ENCODE measurements around the gene OMP.
A peak's percentile ranks its signal among the peaks of the same experiment; 100 is the strongest.

The OMP gene

DNA sequence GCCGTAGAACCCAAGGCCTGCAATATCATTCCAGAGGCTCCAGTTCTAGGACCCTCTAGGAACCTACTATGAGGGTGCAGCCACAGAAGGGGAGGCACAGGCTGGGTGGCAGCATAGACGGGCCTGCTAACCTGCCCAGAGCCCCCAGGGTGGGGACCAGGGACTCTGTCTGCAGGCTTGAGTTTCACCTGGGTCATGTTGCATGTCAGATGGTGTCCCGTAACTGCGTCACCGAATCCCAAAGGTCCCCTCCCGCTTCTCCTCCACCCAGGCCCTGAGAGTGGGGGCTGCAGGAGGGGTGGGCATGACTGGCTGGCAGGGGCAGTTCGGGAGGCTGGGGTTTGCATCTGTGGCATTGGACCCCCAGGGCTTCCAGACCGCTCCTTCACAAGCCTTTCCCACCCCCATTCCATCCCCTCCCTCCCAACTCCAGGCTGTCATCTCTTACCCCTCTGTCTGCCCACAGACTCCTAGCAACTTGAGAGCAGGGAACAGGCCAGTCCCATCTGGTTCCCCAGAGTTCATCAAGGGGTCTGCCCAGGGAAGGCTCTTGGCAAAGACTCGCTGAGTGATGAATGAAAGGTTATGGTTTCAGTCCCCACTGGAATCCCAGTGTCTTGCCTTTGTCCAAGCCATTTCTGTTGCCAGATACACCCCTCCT lies 41.7 kb downstream of the OMP start:
- no peak for DNase-seq

DNA sequence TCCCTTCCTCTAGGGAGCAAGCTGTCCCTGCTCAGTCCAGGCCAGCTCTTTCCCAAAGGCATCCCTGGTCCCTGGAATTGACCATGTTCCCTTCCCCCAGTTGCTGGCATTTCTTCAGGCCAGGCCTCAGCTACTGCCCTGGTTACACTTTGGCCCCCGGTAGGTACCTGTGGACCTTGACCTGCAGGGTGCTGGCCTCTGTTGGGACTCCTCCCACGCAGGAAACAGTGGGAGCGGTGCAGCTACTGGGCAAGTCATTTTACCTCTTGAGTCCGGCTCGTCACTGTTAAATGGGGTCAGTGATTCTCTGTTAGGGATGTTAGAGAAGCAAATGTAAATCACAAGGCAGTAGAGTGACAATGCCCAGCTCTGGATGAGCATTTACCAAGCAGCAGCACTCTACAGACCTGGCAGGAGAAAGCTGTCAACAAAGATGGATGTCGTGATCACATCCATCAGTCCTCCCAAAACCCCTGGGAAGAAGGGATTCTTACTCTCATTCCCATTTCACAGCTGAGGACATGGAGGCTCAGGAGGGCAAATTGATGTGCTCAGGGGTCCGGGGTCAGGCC lies 42.3 kb downstream of the OMP start:
- no peak for DNase-seq

DNA sequence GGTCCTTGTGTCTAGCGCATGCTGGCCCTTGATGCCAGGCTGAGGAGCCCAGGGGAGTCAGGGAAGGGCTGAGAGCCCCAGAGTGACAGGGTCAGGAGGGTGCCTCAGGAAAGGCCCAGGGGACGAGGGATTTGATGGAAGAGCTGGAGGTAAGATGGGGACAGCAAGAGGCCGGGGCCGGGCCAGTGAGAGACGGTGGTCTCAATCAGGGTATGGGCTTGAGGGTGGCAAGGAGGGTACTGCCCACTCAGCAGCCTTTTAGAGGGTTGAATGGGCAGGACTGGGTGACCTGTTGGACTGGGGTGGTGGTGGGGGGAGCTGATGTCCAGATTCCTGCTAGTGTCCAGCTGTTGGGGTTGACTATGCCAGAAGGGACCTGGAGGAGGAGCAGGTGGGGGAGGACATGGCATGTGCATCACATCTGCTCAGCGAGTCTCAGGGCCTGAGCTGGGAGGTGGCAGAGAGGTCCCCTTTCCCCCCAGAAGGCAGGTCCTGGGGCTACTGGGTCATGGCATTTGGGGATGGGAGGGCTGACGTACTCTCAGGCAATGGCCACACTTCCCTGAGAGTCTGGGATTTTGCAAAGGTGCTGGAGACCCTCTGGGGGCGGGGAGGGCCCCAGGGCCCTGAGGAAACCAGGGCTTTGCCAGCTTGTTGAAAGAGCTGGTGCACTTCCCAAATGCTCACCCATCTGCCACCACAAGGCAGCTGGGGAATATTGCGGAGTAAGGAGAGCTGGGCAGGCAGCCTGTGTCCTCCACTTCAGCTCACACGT lies 43.8 kb downstream of the OMP start:
- DNase-seq = no peak

DNA sequence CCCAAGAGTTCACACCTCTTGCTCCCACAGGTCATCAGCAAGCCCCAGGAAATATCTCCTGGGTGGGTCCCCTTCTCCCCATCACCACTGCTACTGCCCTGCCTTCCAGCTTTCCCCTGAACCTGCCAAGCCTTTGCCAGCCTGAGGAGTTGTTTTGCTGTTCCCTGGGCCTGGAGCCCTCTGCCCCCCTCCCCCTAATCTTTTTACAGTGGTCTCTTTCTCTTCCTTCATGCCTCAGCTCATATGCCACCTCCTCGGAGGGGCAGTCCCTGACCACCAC lies 44.3 kb downstream of the OMP start:
- no peak for DNase-seq

DNA sequence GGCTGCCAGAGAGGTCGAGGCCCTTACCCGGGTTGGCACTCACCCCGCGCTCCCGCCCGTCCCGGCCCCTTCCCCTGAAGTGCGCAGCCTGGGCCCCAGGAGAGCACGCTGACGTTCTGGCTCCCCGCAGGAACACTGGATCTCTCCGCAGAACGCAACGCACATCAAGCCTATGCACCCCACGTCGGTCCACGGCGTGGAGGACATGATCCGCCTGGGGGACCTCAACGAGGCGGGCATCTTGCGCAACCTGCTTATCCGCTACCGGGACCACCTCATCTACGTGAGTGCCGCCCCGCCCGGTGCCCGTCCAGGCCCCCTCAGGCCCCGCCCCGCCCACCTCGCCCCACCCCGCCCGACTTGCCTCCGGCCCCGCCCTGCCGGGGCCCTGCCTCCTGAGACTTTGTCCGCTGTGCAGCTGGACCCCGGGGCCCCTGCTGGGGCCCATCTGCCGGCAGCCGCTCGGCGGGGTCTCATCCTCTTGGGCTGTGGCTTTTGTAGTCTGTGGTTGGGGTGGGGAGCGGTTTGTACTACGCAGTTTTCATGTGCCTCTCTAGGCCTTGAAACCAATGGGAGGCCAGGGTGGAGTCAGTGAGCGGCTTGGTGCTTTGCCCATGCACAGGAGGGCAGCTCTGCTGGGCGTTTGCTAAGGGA lies 45.2 kb downstream of the OMP start:
- DNase-seq = peak; percentile 10

DNA sequence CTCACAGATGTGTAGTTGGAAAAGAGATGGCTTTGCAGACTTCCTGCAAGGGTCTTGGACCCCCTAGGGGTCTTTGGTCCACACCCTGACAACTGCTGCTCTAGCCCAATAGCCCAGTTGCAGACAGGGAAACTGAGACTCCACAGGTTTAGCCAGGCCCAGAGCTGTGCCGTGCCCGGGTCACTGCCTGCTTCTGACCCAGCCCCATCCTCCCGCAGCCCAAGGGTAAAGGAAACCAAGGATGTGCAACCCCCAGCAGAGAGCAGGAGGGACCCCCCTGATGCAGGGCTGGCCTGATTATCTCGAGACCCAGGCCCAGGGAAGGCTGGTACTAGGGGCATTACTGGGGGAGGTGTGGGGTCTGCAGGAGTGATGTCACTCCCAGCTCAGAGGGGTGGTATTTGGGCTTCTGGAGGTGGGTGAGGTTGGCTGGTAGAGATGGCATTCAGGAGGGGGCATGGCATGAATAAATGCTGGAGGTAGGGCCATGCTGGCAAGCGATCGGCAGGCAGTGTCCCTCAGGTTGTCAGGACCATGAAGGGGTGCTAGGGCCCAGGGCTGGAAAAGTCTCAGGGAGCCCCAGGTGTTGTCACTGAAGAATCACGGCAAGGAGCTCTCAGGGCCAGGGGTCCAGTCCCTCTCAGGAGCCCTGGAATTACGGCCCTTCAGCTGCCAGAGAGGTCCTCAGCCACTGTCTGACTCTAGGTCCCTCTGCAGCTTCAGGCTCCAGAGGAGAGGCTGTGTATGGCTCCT lies 46.5 kb downstream of the OMP start:
- DNase-seq = no peak

DNA sequence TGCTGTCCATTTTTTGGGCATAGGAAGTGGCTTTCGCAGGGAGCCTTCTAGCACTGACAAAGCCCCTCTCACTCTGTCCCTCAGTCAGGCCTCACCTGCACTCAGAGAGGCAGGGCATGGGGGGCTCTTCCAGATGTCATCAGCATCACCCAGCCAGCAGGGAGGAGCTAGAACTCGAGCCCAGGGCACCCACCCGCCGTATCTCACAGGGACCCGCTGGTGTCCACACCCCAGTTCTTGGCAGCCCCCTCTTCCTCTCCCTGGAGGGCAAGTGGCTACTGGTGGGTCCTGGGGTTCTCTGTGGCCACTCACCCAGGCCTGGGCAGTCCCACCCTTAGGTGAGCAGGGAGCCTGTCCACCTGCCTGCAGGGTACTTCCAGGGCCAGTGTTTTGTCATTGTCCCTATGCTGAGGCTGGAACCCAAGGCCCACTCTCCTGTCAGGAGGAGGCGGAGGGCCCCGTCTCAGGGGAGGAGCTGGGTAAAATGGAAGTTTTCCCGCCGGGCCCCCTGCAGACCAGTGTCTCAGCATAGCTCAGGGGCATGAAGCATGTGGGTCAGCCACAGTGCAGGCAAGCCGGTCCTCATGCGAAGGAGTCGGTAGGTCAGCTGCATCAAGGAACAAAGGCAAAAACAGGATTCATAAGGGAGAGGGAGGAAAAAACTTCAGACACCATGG lies 47.2 kb downstream of the OMP start:
- DNase-seq = no peak

DNA sequence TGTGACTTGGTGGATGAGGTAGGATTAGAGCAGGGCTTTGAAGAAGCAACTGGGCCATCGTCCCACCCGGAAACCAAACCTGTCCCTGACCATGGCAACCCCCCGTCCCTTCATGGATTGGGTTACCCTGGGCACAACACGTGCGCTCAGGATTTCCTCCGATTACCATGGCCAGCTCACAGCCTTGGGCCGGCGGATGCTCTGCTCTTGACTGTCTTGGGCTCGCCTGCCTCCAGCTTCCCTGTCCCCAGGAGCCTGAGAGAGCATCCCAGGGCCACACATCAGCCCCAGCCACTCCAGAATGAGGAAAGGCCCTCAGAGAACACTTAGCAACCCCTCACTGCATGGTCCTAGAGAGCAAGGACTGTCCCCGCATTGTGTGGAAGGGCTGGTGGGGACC lies 48.2 kb downstream of the OMP start:
- DNase-seq = no peak

DNA sequence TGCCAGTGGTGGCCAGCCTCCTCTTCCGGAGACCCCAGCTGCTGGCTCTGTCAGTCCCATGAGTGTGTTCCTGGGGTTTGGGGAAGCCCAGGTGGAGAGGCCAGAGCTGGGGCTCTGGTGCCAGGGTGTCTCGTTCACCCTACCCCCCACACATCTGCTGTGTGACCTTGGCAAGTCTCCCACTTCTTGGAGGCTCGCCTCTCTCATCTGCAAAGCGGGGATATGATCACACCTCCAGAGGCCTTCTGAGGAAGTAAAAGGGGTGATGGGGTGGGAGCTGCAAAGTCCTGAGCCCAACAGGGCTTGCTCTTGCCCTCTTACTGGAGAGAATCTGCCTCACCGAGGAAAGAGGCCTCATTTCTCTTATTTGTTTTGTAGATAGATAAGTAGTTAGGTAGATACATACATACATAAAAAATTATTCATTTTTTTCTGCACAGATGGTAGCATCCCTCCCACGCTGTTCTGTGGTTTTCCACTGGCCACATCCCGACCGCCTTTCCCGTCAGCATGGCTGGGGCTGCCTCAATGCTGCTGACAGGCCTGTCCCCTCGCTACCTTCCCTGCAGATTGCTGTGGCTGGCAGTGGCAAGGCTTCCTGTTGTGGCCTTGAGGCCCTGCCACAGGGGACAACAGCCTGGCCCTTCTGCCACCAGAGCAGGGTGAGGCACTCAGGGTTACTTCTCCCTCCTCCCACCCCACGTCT lies 49.3 kb downstream of the OMP start:
- peak; percentile 47 for DNase-seq

DNA sequence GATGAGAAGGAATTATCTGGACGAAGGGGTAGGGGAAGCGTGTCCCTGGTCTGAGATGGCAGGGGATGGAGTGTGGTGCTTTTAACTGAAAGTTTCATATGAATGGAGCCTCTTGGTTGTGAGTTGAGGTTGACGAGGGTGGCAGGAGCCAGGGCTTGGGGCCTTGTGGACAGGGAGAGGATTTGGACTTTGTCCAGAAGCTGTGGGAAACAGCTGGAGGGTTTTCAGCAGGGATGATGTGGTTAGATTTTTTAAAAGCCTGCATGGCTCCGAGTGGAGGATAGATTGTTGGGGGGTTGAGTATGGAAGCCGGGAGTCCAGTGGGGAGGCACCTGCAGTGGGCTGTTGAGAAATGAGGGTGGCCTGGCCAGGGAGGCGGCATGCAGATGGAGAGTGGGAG lies 50.2 kb downstream of the OMP start:
- DNase-seq = no peak

Data from stimulated activated naive CD4-positive, alpha-beta T cell treated with Interleukin-2 at 50 U/mL for 16 hours (primary cell).